HCT116 (cell line): ENCODE data around the gene TNFRSF1A.

ENCODE experiments used
- CBX3 ChIP-seq: IDR thresholded peaks from 2 replicates; pipeline ENCODE4 v1.6.1; 2012; ENCODE audit warnings: low read depth
- EZH2 ChIP-seq: fragments of 200-600 bp; sonication (generic); IDR thresholded peaks from 2 replicates; pipeline ENCODE4 v1.6.1; 2017; ENCODE audit warnings: antibody characterized with exemption, mixed run types
- FOSL1 ChIP-seq: IDR thresholded peaks from 2 replicates; pipeline ENCODE4 v1.6.1; 2012; ENCODE audit warnings: low read depth
- POLR2A ChIP-seq: IDR thresholded peaks from 2 replicates; pipeline ENCODE4 v1.7.0; 2011; ENCODE audit warnings: borderline replicate concordance; ENCODE audit not compliant: insufficient read depth, insufficient read length; ENCODE audit errors: extremely low read depth
- POLR2AphosphoS5 ChIP-seq: IDR thresholded peaks from 2 replicates; pipeline ENCODE4 v1.6.1; 2011; ENCODE audit warnings: mild to moderate bottlenecking, low read depth, low read length, moderate library complexity
- YY1 ChIP-seq: IDR thresholded peaks from 2 replicates; pipeline ENCODE4 v1.6.1; 2011; ENCODE audit warnings: low read length, low read depth, moderate library complexity, mild to moderate bottlenecking; ENCODE audit not compliant: insufficient replicate concordance; ENCODE audit errors: extremely low read depth
- TF ChIP-seq, protein P1 (sequence below), 3 experiments: fragments of 200-600 bp in 1 of 3; sonication (generic) in 1 of 3; IDR thresholded peaks in 2 of 3; conservative IDR thresholded peaks in 1 of 3; 2 replicates each; pipeline ENCODE4 v1.5.1; 2012 to 2017; ENCODE audit warnings: low read depth in 2 of 3, low read length in 2 of 3, antibody characterized with exemption in 1 of 3, borderline replicate concordance in 1 of 3, control low read depth in 1 of 3, mild to moderate bottlenecking in 1 of 3, mixed read lengths in 1 of 3, mixed run types in 1 of 3, moderate library complexity in 1 of 3; ENCODE audit not compliant: insufficient read depth in 1 of 3
- TF ChIP-seq, protein P2 (sequence below): IDR thresholded peaks from 2 replicates; pipeline ENCODE4 v1.6.1; 2011; ENCODE audit warnings: mild to moderate bottlenecking, low read length, moderate library complexity; ENCODE audit not compliant: insufficient replicate concordance; ENCODE audit errors: extremely low read depth

DNA sequence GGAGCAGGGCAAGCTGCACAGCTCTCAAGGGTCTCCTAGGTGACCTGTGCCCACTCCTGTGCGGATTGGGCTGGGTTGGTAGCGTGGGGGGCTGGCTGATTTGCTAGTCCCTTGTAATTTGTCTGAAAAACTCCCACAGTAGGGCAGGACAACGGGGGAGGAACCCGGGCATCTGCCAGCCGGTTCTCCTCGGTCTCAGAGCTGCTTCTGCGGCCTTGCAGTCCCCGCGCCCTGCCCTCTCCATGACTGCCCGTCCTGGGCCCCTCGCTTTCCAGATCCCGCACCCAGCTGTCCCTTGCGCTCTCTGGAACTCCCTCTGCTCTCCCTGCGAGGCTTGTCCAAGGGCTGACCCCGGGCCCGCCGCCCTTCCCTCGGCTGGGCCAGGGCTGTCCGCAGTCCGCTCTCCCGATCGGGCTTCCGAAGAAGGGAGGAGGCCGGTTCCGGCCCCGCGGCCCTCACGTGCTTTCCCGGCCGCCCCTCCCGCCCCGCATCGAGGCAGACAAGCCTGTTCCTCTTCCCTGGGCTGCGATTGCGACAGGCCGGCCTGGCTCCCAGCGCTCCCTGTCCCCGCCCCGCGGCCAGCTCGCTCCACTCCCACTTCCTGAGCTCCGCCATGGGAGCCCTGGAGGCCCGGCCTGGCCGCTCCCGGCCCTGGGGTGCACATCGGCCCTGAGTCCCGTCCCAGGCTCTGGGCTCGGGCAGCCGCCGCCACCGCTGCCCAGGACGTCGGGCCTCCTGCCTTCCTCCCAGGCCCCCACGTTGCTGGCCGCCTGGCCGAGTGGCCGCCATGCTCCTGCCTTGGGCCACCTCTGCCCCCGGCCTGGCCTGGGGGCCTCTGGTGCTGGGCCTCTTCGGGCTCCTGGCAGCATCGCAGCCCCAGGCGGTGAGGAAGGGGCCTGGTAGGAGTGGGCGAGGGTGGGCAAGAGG is 42.0 kb upstream of the TNFRSF1A start, which contains the start of gene LTBR:
- TF ChIP-seq, protein P1, sequence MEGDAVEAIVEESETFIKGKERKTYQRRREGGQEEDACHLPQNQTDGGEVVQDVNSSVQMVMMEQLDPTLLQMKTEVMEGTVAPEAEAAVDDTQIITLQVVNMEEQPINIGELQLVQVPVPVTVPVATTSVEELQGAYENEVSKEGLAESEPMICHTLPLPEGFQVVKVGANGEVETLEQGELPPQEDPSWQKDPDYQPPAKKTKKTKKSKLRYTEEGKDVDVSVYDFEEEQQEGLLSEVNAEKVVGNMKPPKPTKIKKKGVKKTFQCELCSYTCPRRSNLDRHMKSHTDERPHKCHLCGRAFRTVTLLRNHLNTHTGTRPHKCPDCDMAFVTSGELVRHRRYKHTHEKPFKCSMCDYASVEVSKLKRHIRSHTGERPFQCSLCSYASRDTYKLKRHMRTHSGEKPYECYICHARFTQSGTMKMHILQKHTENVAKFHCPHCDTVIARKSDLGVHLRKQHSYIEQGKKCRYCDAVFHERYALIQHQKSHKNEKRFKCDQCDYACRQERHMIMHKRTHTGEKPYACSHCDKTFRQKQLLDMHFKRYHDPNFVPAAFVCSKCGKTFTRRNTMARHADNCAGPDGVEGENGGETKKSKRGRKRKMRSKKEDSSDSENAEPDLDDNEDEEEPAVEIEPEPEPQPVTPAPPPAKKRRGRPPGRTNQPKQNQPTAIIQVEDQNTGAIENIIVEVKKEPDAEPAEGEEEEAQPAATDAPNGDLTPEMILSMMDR (IDR thresholded peaks at IDR 0.05 in 2 of 3, conservative IDR thresholded peaks at IDR 0.05 in 1 of 3; ENCODE audit: borderline replicate concordance in 1 of 3, insufficient read depth in 1 of 3, low read depth in 2 of 3, low read length in 2 of 3) = no peak
- no peak for TF ChIP-seq CBX3
- no peak for TF ChIP-seq FOSL1
- TF ChIP-seq POLR2A = no peak
- TF ChIP-seq POLR2AphosphoS5 = peak; percentile 68
- no peak for TF ChIP-seq EZH2
- TF ChIP-seq, protein P2, sequence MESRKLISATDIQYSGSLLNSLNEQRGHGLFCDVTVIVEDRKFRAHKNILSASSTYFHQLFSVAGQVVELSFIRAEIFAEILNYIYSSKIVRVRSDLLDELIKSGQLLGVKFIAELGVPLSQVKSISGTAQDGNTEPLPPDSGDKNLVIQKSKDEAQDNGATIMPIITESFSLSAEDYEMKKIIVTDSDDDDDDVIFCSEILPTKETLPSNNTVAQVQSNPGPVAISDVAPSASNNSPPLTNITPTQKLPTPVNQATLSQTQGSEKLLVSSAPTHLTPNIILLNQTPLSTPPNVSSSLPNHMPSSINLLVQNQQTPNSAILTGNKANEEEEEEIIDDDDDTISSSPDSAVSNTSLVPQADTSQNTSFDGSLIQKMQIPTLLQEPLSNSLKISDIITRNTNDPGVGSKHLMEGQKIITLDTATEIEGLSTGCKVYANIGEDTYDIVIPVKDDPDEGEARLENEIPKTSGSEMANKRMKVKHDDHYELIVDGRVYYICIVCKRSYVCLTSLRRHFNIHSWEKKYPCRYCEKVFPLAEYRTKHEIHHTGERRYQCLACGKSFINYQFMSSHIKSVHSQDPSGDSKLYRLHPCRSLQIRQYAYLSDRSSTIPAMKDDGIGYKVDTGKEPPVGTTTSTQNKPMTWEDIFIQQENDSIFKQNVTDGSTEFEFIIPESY = no peak
- TF ChIP-seq YY1 = peak; percentile 23
